Measurements from ENCODE around the gene FUT3.
"Not testable (repeated sequence)": the region's sequence is repeated elsewhere in the genome, so short reads cannot be mapped to it uniquely, and the experiment has no call there.

FUT3 gene

DNA sequence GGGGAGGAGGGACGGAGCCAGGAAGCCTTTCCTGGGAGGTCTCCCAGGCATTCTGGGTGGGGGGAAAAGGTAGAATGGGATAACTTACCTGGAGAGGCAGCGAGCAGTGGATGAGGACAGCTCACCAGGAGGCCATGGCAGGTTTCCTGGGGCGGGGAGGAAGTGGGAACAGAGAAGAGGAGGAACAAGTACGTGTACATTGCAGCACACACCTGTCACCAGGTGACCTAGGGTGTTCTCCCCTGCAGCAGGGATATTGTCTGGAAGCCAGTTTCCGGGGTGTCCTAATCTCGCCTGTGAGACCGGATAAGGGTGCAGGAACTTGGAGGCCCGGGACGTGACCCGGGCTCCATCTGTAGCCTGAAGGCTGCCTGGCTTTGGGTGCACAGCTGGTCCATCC, at the start of gene FUT3:
TSS of gene FUT3 (minus strand) at position 148 of the 400 bp plus-strand sequence.
- no peak for DNase-seq

DNA sequence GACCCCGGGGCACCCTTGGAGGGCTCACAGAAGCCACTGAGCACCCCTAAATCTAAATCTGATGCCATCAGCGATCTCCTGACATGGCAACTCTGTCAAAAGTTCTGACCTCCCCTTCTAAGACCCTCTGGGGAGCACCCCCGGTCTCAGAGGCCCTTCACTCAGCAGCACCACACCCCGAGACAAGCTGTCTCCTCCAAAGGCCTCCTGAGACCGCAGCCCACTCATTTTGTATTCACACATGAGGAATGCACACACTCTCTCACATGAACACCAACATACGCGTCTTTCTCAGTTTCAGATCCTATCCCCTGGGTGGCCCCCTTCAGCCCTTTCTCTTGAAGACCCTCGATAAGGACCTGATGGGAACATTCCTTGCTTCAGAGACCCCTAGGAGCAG, 49.7 kb upstream of the FUT3 start:
- no peak for DNase-seq

DNA sequence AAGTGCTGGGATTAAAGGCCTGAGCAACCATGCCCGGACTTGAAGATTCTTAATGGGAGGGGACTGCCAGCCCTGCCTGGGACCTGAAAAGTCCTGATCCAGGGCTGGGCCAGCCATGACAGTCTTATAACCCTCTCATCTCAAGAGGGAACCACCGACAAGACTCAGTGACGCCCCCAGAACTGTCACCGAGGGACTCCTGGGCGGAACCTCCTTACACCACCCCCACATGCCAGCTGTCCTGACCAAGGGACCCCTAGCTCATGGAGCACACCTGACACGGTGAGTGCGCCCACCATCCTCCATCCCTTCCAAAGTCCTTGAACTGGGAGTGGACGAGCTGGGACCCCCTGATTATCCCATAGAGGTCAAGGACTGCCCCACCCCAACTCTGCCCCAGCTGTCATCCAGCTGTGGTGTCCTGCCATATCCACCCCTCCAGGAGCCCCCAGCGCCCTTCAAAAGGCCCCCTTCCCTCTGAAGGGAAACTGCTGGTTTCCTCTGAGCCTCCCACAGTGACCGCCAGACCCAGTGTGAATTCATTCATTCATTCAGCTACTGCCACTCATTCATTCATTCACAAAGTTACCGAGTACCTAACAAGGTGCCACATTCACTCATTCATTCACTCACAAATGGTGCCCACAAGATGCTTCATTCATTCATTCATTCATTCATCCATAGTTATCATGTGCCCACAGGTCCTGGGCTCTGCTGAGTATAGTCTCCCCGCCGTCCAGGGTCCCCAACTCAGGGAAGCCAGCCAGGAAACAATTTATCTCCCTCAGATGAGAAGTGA, 48.7 kb upstream of the FUT3 start:
- DNase-seq: no peak

DNA sequence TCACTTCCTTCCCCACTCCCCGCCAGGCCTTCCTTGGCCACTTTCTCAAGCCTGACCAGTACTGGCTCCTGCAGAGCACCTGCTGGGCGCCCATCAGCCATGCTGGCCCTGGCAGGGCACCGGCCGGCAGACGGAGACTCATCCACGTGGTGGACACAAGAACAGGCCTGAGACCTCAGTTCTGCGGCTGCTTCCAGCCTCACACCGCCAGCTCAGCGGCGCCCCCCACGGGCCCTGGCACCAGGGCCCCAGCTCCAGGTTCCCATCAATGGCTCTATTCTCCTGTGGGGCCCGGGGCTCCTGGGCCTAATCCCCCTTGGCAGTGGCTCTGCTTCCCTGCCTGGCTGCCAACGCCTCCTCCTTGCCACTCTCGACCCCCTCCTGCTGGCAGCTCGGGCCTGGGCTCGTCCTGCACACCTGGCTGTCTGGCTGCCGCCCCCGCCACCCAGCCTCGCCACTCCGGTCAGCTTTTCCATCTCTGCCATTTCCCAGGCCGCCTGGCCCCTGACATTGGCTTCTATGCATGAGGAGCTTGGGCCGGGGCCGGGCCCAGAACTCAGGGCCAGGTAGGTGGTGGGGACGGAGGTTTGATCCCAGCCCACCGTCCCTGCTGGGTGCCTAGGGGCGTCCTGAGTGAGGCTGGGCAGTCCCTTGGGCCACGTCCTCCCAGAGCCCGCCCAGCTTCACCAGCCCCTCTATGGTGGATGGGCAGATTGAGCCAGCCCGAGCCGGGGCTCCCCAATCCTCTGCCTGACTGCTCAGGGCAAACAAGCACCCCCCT, 46.1 kb upstream of the FUT3 start:
- no peak for DNase-seq

DNA sequence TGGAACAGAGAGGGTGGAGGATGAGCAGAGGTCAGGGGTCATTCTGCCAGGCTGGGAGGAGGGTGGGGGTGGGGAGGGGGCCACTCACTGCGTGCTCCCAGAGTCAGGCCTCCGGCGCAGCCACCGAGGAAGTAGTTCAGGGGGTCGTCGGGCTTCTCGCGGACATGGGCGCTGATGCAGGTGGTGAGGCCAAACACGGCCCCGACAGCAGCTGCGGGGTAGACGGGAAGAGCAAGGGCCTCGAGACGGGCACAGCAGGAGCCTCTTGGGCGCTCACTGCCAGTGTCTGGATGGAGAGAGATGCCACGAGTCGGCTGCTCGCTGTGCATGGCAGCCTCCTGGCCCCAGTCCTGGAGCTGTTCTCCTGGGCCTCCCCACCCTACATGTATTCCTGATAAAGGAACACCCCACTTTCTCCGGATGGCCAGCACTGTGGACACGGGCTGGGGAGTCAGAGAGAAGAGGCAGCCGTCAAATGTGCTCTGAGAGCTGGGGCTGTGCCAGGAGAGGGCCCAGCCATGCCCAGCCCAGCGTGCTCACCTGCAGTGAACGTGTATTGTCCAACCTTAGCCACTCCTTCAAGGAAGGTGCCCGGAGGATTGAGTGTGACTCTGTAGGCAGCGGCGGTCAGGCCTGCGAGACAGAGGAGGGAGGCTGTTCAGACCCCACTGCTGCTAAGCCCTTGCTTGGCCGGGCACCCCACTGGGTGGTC, 45.3 kb upstream of the FUT3 start:
- no peak for DNase-seq

DNA sequence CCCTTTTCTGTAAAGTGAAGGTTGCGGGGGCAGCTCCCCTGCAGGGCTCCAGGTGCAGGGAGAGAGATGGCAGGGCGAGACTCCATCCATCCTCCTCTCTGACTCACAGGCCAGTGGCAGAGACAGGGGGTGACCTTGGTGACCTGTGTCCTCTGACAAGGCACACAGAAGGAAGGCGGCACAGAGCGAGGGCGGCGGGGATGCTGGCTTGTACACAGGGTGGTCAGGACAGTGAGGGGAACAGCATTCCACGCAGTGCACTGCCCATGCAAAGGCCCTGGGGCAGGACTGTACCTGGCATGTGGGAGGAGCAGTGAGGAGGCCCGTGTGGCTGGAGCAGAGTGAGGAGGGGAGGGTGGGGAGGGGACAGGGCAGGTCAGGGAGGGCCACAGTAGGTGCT, 44.6 kb upstream of the FUT3 start:
- no peak for DNase-seq

DNA sequence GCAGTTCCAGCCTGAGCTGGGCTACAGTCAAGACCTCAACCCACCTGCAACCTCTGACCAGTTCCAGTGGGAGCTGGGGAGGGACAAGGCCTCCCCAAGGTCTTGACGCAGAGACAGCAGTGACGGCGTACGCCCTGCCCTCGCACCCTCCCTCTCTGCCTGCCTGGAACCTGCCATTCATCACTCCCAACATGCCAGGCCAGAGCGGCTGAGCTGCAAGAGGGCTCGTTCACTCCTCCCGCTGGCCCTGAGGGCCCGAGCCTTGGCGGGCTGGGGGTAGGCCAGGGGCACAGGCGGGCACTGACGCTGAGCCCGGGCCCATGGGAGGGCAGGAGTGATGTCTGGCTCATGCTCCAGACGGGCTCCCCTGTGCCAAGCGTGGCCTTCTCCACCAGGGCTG, 44.2 kb upstream of the FUT3 start:
- no peak for DNase-seq

DNA sequence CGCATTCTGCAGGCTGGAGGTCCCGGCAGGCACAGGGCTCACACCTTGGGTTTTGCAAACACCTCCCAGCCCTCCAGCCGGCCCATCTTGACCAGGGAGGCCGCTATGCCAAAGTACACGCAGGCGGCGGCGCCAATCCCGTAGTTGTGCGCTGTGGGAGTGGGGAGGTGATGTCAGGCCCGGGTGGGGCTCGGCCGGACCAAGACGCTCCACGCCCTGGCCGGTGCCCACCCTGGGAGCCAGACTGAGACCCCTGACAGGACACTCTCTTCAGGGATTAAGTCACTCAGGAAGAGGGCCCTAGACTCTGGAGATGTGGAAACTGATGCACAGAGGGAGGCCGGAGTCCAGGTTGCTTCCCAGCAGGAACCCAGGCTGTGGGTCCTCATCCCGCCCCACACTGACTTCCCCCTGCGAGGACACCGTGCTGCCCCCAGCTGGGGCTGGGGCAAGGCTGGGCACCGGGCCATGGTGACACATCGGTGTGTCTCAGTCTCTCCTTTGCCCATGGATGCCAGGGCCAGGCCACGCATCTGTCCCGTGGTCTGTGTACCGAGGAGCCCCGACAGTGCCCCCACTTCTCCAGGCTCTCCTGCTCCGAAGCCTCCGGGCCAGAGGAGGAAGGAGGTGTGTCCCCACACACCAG, 43.6 kb upstream of the FUT3 start:
- DNase-seq: no peak

DNA sequence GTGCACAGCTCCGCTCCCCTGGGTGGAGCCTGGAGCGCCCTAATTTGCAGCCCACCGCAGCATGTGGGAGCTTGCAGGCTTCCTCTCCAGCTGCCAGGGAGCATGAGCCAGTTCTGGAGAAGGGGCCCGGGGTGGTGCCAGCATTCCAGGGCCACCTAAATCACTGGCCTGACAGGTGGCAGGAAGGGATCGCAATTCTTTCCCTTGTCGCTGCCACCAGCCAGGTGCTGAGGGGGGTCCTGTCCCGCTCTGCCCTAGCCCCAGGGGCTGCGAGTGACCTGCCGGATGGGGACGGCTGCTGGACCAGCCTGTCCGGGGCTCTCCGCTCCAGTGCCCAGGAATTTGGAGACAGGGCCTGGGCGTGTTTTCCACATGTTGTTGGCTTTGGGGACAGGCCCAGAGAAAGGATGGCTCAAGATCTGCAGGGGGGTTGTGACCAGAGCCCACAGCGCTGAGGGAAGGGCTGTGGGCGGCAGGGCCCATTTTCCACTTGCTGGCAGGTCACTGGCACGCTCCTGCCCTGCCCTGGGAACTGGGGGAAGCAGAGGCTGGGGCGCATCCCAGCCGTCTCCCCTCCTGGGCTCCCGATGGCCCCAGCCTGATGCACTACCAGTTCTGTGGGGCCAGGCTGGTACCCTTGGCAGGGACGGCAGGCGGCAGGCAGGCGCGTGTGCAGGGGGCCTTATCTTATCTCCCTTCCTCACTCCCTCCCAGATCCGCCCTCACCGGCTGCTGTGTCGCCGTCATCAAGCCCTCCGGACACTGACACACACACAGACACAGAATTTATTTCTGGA, 42.9 kb upstream of the FUT3 start:
- no peak for DNase-seq

DNA sequence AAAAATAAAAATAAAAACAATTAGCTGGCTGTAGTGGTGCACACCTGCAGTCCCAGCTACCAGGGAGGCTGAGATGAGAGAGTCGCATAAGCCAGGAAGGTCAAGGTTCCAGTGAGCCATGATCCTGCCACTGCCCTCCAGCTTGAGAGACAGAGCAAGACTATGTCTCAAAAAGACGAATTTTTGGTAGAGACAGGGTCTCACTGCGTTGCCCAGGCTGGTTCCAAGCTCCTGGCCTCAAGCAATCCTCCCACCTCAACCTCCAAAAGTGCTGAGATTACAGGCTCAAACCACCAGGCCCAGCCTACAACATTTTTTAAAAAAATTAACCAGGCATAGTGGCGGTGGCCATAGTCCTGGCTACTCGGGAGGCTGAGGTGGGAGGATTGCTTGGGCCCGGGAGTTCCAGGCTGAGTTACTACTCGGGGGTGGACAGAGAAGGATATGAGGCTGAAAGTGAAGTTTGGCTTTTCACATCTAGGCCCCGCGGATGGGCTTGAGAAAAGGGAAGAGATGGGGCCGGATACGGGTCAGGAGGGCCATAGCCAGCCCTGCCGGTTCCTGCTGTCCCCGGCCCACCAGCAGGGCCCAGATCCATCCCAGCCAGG, 42.2 kb upstream of the FUT3 start:
- no peak for DNase-seq

DNA sequence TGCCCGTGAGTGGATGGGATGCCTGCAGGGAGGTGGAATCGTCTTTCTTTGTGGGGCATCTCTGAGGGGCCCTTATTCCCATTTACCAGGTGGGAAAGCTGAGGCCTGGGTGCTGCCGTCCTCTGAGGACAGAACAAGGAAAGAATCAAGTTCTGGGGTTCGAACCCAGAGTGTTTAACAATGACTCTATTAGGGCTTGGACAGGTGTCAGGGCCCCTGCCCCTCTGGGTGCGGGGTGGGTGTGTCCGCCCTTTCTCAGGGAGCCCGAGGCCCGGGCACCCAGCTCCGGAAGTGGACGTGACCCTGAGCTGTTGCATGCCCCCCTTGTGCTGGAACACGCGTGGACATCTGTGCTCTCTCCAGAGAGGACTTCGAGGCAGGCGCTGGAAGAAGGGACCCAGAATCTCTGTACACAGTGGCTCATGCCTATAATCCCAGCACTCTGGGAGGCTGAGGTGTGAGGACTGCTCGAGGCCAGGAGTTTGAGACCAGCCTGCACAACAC, 41.6 kb upstream of the FUT3 start:
- no peak for DNase-seq

DNA sequence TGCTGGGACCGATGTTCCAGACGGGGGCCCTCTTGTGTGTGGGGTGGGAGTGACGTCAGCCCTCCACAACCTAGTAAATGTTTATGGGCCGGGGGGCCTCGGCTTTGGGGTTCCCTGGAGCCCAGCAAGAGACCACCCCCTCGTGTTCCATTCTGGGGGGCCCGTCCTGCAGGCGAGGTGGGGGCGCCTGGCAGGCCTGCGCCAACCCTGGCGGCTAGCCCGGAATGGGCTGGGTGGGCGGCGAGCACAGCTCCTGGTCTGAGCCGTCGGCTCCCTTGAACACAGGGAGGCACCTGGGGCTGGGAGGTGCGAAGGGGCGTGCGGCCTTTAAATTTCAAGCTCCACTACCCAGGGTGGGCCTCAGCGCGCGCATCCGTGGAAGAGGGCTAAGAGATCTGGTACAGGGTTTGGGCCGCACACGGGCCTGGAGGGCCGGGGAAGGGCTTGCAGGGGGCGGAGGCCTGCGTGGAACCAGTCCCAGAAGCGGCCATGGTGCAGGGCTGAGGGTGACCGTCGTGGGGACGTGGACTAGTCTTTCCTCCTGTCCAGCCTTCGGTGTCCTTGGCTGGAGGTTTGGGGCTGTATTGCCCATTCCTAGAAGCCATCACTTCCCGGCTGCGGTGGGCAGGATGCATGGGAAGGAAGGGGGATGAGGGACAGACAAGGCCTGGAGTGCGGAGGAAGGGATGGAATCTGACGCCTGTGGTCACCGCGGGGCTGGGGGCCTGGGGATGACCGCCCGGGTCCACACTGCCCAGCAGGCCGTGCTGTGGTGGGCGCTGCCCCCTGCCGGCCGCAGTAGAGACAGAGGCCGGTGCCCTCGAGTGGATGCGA, 40.9 kb upstream of the FUT3 start:
- DNase-seq: peak in 1 of 2 experiments; percentile 22

DNA sequence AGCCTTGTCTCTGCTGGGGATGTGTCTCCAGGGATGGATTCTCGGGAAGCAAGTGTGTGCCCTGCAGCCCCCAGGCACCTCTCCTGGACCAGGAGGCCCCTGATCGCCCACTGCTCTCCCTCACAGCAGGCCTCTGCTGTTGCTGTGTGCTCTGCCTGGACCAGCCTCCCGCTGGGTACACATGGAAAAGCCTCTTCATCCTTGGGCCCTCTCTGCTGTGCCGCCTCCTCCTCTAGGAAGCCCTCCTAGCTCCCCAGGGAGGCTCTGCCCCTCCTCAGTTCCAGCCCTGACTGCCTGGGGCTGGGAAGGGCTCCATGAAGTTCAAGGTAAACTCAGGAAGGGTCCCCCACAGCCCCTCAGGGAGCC, 40.3 kb upstream of the FUT3 start:
- no peak for DNase-seq

DNA sequence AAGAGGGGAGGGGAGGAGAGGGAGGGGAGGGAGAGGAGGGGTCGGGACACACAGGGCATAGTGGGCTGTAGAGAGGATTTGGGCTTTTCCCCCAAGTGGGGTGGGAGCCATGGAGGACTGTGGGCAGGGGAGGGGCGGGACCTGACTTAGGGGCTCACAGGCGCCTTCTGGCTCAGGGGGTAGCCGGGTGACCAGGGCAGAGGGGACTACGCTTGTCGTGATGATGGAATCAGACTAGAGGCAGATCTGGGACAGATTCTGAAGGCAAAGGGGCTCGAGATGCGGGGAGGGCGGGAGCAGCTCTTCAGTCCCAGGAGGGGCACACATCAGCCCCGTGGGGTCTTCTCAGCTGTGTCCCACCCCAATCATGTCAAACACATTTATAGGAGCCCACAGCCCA, 38.9 kb upstream of the FUT3 start:
- DNase-seq: no peak

DNA sequence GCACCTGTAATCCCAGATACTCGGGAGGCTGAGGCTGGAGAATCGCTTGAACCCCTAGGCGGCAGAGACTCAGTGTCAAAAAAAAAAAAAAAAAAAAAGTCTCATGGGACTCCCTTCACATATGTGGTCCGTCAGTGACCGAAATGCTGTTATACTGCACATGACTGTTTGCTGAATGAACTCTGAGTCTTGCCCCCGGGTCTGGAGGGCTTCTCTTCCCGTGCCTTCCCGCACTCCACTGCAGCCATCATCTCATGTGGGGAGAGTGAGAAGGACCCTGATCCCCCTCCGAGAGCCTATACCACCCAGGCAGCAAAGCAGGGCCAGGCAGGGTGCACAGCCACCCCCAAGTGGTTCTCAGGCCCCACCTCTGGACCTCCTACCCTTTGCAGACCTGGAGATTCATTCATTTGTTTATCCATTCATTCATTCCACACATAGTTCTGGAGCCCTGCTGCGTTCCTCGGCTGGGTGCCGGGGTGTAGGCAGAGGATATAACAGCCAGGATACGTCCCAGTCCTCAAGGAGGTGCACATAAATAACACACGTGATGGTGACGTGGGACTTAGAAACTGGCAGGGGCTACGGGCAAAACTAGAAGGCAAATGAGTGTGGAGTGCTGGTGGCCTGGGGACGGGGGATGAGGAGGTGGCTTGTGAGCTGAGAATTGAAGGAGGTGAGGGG, 38.2 kb upstream of the FUT3 start:
- DNase-seq: no peak

DNA sequence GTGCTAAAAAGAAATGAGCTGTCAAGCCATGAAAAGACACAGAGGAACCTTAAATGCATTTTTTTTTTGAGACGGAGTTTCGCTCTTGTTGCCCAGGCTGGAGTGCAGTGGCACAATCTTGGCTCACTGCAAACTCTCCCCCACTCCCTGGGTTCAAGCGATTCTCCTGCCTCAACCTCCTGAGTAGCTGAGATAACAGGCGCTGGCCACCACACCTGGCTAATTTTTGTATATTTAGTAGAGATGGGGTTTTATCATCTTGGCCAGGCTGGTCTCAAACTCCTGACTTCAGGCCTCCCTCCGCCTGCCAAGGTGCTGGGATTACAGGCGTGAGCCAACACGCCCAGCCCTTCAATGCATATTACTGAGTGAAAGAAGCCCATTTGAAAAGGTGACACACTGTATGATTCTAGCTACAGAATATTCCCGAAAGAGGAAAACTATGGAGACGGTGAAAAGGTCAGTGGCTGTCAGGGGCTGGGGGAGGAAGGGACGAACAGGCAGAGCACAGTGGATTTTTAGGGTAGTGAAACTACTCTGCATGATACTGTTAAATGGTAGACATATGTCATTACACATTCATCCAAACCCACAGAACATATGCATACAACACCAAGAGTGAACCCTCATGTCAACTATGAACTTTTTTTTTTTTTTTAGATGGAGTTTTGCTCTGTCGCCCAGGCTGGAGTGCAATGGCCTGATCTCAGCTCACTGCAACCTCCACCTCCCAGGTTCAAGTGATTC, 33.0 kb upstream of the FUT3 start:
- DNase-seq: not testable (repeated sequence)

DNA sequence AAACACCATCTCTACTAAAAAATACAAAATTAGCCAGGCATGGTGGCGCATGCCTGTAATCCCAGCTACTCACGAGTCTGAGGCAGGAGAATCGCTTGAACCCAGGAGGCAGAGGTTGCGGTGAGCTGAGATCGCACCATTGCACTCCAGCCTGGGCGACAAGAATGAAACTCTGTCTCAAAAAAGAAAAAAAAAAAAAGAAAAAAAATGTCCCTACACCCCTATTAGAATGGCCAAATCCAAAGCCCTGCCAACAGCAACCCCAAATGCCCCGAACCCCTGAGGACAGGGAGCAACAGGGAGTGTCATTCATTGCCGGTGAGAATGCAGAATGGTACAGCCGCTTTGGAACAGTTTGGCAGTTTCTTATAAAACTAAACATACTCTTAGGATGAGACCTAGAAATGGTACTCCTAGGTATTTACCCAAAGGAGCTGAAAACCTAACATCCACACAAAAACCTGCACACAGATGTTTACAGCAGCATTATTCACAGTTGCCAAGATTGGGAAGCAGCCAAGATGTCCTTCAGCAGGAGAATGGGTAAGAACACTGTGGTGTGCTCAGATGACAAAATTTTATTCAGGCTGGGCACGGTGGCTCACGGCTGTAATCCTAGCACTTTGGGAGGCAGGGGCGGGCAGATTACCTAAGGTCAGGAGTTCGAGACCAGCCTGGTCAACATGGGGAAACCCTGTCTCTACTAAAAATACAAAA, 32.1 kb upstream of the FUT3 start:
- not testable (repeated sequence) for DNase-seq

DNA sequence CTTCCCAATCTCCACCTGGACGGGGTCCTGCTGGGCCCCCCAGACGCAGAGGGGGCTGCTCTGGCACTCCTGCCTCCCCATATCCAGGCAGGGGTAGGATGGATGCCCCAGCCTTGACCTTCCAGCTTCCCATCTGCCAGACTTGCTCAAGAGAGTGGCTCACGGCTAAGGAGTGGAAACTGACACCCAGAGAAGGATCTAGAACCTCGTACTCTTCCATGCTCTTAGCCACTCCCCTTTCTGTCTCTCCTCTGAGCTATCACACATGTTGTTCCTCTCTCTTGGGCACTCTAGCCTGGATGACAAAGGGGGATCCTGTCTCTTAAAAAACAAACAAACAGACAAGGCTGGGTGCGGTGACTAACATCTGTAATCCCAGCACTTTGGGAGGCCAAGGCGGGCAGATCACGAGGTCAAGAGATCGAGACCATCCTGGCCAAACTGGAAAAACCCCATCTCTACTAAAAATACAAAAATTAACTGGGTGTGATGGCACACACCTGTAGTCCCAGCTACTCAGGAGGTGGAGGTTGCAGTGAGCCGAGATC, 31.2 kb upstream of the FUT3 start:
- no peak for DNase-seq

Data from NCI-H526 (cell line).